ENCODE data around the gene ARHGAP6.

The ARHGAP6 gene

GRCh38 chrX:11665168-11666111 is at the start of gene ARHGAP6:
Gene ARHGAP6 (minus strand): TSS chrX:11665920. CDS start chrX:11664828, 1,092 bp downstream.
- TF ChIP-seq CTCF (IDR thresholded peaks at IDR 0.05; ENCODE audit: low read depth, low read length) = no peak
- Histone ChIP-seq H3K27me3 (ENCODE audit: insufficient read depth, low read depth, severe bottlenecking) (peaks cover 90% of the 10 kb centered on the region), H3K36me3 (no peaks in the 10 kb centered on the region), H3K9me3 (ENCODE audit: severe bottlenecking) (no peaks in the 10 kb centered on the region), H3K4me3 (ENCODE audit: low read depth, low read length) (no peak within 1 kb of the TSS; the same call in 1 of the 2 replicates), H3K27ac (no peak within 1 kb of the TSS)
- peak; percentile 9 for DNase-seq

GRCh38 chrX:11704725-11705495 is 39.2 kb upstream of the ARHGAP6 start:
- DNase-seq = no peak
- TF ChIP-seq CTCF (IDR thresholded peaks at IDR 0.05; ENCODE audit: low read depth, low read length) = no peak
- Histone ChIP-seq H3K4me3 (ENCODE audit: low read depth, low read length) (no peak overlapping the region), H3K36me3 (no peaks in the 10 kb centered on the region), H3K27ac (no peak overlapping the region), H3K9me3 (ENCODE audit: severe bottlenecking) (no peaks in the 10 kb centered on the region), H3K27me3 (ENCODE audit: insufficient read depth, low read depth, severe bottlenecking) (peaks cover 29% of the 10 kb centered on the region)

- no peak for DNase-seq
- Histone ChIP-seq H3K27me3 (ENCODE audit: insufficient read depth, low read depth, severe bottlenecking) (peaks cover 33% of the 10 kb centered on the region), H3K9me3 (ENCODE audit: severe bottlenecking) (no peaks in the 10 kb centered on the region), H3K27ac (no peak overlapping the region), H3K4me3 (ENCODE audit: low read depth, low read length) (no peak overlapping the region), H3K36me3 (no peaks in the 10 kb centered on the region)
- TF ChIP-seq CTCF (IDR thresholded peaks at IDR 0.05; ENCODE audit: low read depth, low read length) = no peak
Measured at GRCh38 chrX:11703855-11704254, 38.1 kb upstream of the ARHGAP6 start.

- no peaks in the 10 kb centered on the region for H3K36me3 ChIP-seq
- H3K4me3 ChIP-seq (ENCODE audit: low read depth, low read length) = no peak overlapping the region
- no peaks in the 10 kb centered on the region for H3K9me3 ChIP-seq (ENCODE audit: severe bottlenecking)
- DNase-seq = no peak
- H3K27ac ChIP-seq = no peak overlapping the region
- peaks cover 39% of the 10 kb centered on the region for H3K27me3 ChIP-seq (ENCODE audit: insufficient read depth, low read depth, severe bottlenecking)
- TF ChIP-seq CTCF (IDR thresholded peaks at IDR 0.05; ENCODE audit: low read depth, low read length) = no peak
Measured at GRCh38 chrX:11702965-11703631, 37.4 kb upstream of the ARHGAP6 start.

- H3K27me3 ChIP-seq (ENCODE audit: insufficient read depth, low read depth, severe bottlenecking) = peaks cover 39% of the 10 kb centered on the region
- H3K9me3 ChIP-seq (ENCODE audit: severe bottlenecking) = no peaks in the 10 kb centered on the region
- no peak for DNase-seq
- no peak overlapping the region for H3K27ac ChIP-seq
- no peak overlapping the region for H3K4me3 ChIP-seq (ENCODE audit: low read depth, low read length)
- H3K36me3 ChIP-seq = no peaks in the 10 kb centered on the region
- TF ChIP-seq CTCF (IDR thresholded peaks at IDR 0.05; ENCODE audit: low read depth, low read length) = no peak
Measured at GRCh38 chrX:11702420-11702819, 36.7 kb upstream of the ARHGAP6 start.

Data from WERI-Rb-1 (cell line).